Measurements from ENCODE around the gene TACC3.

Gene TACC3

GRCh38 chr4:1748465-1748995 lies 27.2 kb downstream of the TACC3 start:
- no peak for DNase-seq

GRCh38 chr4:1749370-1749769 lies 28.0 kb downstream of the TACC3 start:
- DNase-seq = no peak

- DNase-seq = no peak
Measured at GRCh38 chr4:1749826-1750225, 28.5 kb downstream of the TACC3 start.

DNA sequence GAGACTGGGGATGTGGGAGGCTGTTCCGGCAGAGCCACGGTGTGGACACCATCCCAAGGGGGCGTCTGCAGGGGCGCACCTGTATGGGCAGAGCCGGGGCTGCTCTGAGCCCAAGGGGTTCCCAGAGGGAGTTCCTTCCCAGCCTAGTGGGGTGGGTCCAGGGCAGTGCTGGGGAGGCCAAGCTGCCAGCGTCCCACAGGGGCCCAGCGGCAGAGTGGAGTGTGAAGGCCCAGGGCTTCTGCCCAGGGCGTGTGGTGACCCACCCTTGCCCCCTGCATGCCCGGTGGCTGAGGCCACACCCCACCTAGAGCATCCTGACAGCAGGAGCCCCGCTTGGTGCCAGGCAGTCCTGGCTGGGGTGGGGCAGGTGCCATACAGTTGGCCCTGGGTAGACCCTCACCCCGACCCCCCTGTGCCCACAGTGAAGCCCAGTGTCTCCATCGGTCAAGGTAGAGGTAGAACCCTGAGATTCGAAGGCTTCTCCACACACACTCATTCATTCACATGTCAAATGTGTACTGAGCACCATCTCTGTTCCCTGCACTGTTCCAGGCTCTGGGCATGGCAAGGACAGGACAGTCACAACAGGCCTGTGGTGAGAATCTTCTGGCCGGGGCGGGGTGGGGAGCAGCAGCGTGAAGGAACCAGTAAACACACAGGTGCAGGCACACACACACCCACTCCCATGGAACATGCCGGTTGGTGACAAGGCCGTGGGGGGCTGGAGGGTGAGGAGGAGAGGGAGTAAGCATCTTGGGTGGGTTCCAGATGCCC lies 29.2 kb downstream of the TACC3 start:
- DNase-seq = no peak

DNA sequence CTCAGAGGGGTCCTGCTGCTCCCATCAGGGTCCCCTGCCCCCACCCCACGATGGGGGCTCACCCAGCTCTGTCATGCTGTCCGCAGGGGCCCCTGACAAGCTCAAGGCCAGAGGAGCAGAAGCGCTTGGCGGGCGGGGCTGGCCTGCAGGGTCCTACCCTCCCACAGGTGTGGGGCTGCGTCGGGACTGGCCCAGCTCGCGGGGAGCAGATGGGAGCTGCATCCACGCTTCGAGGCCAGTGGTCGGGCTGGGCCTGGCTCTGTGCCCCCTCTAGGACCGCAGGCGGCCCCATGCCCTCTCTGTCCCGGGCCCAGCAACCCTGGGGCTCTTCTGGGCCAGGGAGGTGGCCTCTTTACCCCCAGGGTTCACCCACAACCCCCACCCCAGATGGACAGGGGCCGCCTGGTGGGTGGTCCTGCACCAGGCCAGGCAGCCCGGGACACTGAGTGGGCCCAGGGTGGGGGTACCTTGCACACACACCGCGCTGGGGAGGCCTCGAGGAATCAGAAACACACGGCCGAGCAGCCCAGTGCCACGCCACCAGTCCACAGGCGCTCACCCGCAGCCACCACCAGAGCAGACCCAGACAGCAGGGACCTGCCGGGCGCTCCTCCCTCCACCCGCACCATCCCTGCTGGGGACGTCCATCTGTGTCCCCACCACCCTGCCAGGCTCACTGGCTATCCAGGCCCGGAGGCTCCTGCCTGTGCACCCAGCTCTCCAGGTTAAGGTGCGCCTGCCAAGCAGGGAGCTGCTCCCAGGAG lies 30.0 kb downstream of the TACC3 start:
- no peak for DNase-seq

GRCh38 chr4:1751919-1752283 lies 30.6 kb downstream of the TACC3 start:
- no peak for DNase-seq

DNA sequence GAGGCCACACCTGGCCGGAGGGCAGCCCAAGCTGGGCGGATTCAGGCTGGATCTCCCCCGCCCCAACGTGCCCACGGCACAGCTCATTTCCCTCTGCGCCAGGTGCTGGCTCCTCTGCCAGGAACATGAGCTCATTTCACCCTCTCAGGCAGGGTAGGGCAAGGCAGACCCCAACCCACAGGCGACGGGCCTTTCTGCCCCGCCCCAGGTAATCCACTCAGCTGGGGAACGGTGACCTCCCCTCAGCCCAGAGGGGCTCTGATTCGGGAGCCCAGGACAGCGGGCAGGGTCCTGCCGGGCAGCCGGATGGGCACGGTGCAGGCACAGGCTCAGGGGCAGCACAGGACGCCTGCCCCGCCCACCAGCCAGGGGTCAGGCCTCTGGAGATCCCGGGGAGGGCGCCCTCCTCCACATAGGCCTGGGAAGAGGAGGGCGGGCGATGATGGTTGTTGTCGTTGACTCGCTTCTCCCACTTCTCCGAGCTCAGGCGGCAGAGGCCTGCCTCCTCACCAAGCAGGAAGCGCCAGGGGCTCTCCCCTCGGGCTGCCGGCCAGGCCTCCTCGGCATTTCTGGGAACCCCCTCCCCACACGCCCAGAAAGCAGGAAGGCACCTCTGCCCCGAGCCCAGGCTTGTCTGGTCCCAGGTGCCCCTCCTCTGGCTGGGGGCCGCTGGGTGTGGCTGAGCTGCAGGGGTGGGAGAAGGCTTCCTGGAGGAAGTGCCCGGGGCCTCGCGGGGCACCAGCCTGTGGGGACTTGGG lies 31.1 kb downstream of the TACC3 start:
- DNase-seq = no peak

GRCh38 chr4:1753294-1753696 lies 32.0 kb downstream of the TACC3 start:
- DNase-seq = no peak

GRCh38 chr4:1753697-1754311 lies 32.5 kb downstream of the TACC3 start:
- no peak for DNase-seq

GRCh38 chr4:1754336-1754735 lies 33.0 kb downstream of the TACC3 start:
- no peak for DNase-seq

- no peak for DNase-seq
Measured at GRCh38 chr4:1755297-1755696, 34.0 kb downstream of the TACC3 start.

GRCh38 chr4:1756079-1756478 lies 34.8 kb downstream of the TACC3 start:
- no peak for DNase-seq

- DNase-seq = no peak
Measured at GRCh38 chr4:1756893-1757779, 35.8 kb downstream of the TACC3 start.

DNA sequence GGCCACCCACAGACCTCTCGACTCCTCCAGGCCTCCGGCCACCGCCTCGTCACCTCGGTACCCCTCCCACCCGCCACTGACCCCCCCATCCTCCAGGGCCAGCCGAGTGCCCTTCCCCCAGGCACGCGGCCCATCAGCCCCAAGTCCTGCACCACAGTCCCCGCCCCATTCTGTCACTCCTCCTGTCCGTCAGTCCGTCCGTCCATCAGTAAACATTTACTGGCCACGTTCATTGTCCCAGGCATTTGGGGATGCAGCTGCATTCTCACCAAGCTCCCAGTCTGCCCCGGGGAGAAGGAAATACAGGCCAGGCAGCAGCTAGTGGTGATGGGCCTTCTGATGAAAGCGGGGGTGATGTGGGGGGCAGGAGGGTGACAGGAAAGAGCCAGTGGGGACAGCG lies 36.5 kb downstream of the TACC3 start:
- DNase-seq = no peak

- DNase-seq = no peak
Measured at GRCh38 chr4:1758306-1759121, 37.2 kb downstream of the TACC3 start.

DNA sequence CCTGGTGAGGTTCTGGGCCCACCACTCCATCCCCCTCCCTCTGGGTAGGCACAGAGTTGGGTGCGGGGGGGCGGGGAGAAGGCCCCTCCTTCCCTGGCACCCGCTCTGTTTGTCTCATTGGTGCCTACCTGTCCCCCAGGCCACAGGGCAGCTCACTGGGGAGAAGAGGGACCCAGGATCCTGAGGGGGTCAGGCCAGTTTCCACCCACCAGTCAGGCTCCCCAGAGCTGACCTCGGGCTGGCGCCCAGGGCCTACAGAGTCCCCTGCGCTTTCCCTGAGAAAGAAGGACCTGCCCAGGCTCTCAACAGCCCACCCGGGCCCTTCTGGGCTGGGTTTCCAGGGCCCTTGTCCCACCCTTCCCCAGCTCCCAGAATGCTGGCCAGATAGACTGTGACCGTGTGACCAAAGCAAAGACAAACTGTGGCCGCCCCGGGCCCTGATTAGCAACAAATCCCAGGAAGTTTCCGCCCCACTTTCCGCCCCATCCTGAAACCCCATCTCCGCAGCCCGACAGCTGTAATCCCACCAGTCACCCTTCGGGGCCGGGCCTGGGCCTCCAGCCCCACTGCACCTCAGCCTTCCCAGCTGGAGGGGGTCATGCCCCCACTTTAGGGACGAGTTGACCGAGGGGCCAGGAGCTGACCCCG lies 38.0 kb downstream of the TACC3 start:
- no peak for DNase-seq

- no peak for DNase-seq
Measured at GRCh38 chr4:1759818-1760223, 38.5 kb downstream of the TACC3 start.

GRCh38 chr4:1760521-1761071 lies 39.3 kb downstream of the TACC3 start:
- no peak for DNase-seq

DNA sequence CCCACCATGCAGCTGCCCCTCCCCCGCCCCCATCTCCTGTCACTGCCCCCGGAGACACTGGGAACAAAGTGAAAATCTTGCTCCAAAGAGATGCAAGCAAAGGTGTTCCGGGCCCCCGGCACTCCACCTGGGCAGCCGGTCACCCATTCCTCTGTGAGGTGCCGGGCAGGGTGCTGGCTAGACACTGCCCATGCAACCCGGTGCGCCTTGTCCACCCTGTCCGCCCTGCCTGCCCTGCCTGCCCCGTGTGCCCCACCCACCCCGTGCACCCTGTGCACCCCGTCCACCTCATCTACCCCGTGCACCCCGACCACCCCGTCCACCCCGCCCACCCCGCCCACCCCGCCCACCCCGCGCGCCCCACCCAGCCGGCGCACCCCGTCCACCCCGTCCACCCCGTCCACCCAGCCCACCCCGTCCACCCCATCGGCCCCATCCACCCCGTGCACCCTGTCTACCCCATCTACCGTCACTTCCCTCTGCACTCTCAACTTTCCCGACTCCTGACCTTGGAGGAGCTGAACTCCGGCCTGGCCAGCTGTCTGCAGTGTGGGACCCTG lies 39.9 kb downstream of the TACC3 start:
- no peak for DNase-seq
